H1 (cell line): Measurements from ENCODE around the gene SMIM38. TPM values are rescaled to one million over a fixed set of nuclear protein-coding genes. Genes with fewer than 3 reads are reported as not detected.

ENCODE experiments used
- CTCF ChIA-PET: fragments of 300-600 bp; sonication (Branson Sonifier 250); formaldehyde crosslinking; loops from one replicate; lab custom pipeline; 2021; ENCODE audit not compliant: partially characterized antibody; lab: Charles Lee
- POLR2A ChIA-PET: fragments of 300-600 bp; sonication (Branson Sonifier 250); formaldehyde crosslinking; loops from one replicate; lab custom pipeline; 2021; ENCODE audit warnings: inconsistent platforms; ENCODE audit not compliant: partially characterized antibody; lab: Charles Lee
- DNase-seq, 2 experiments: peaks; one replicate each; pipeline versions ENCODE4 v3.0.0 to v3.0.0-alpha.2; 2010 to 2022; ENCODE audit warnings: low spot score in 2 of 2, low read depth in 1 of 2, mixed read lengths in 1 of 2
- FAIRE-seq: peaks from 2 replicates; lab custom pipeline; 2011; peaks lifted over from hg19 to GRCh38; lab: Jason Lieb, UNC
- H2AFZ ChIP-seq: 2 replicates; pipeline ENCODE4 v1.8.1; 2012; ENCODE audit warnings: low read length, inconsistent platforms
- H2AK5ac ChIP-seq: 2 replicates; pipeline ENCODE4 v1.6.1; 2013; ENCODE audit warnings: low read depth, low read length
- H2BK120ac ChIP-seq: replicated peaks from 2 replicates; pipeline ENCODE3; 2013; ENCODE audit warnings: low read depth, low read length, inconsistent platforms
- H2BK12ac ChIP-seq: 2 replicates; pipeline ENCODE4 v1.6.1; 2013; ENCODE audit warnings: low read depth, low read length
- H2BK15ac ChIP-seq: 2 replicates; pipeline ENCODE4 v1.6.1; 2013; ENCODE audit warnings: low read length
- H2BK20ac ChIP-seq: 2 replicates; pipeline ENCODE4 v1.6.1; 2013; ENCODE audit warnings: low read length
- H2BK5ac ChIP-seq: 2 replicates; pipeline ENCODE4 v1.6.1; 2013; ENCODE audit warnings: low read depth, low read length
- H3K14ac ChIP-seq: 2 replicates; pipeline ENCODE4 v1.6.1; 2013; ENCODE audit warnings: inconsistent platforms; ENCODE audit not compliant: insufficient read length
- H3K18ac ChIP-seq: 2 replicates; pipeline ENCODE4 v1.6.1; 2013; ENCODE audit warnings: low read length; ENCODE audit errors: extremely low read depth
- H3K23ac ChIP-seq: 2 replicates; pipeline ENCODE4 v1.6.1; 2013; ENCODE audit warnings: inconsistent platforms; ENCODE audit not compliant: insufficient read length
- H3K23me2 ChIP-seq: 2 replicates; pipeline ENCODE4 v1.6.1; 2013; ENCODE audit warnings: low read depth, low read length
- H3K27ac ChIP-seq: 2 replicates; pipeline ENCODE4 v1.6.1; 2011; ENCODE audit warnings: low read depth, low read length, inconsistent platforms
- H3K27me3 ChIP-seq, 4 experiments: replicated peaks in 1 of 4; 1 replicate in 1 of 4; 2 replicates in 3 of 4; pipeline versions ENCODE4 v1.6.1 to v1.8.1; 2011 to 2013; ENCODE audit warnings: low read length in 3 of 4, mild to moderate bottlenecking in 3 of 4, inconsistent platforms in 2 of 4, mixed read lengths in 2 of 4, moderate library complexity in 1 of 4; ENCODE audit not compliant: control insufficient read depth in 3 of 4, insufficient read depth in 3 of 4; ENCODE audit errors: extremely low read depth in 1 of 4
- H3K36me3 ChIP-seq, 4 experiments: 2 replicates each; pipeline versions ENCODE4 v1.6.1 to v1.8.1; 2011 to 2013; ENCODE audit warnings: mild to moderate bottlenecking in 4 of 4, low read length in 3 of 4, moderate library complexity in 2 of 4, control low read depth in 1 of 4, inconsistent platforms in 1 of 4; ENCODE audit not compliant: insufficient read depth in 4 of 4, control insufficient read depth in 2 of 4
- H3K4ac ChIP-seq: replicated peaks from 2 replicates; pipeline ENCODE3; 2013; ENCODE audit warnings: low read length, low read depth, mixed read lengths, inconsistent platforms; ENCODE audit not compliant: insufficient read length
- H3K4me1 ChIP-seq, 4 experiments: replicated peaks in 1 of 4; 1 replicate in 1 of 4; 2 replicates in 3 of 4; pipeline versions ENCODE4 v1.6.1 to v1.8.1; 2011 to 2013; ENCODE audit warnings: low read length in 3 of 4, inconsistent platforms in 2 of 4, mixed read lengths in 1 of 4; ENCODE audit not compliant: insufficient read depth in 4 of 4, control insufficient read depth in 3 of 4
- H3K4me2 ChIP-seq, 2 experiments: 2 replicates each; pipeline versions ENCODE4 v1.6.1 to v1.8.1; 2011 to 2013; ENCODE audit warnings: low read depth in 2 of 2, low read length in 2 of 2, control low read depth in 1 of 2, inconsistent platforms in 1 of 2, mild to moderate bottlenecking in 1 of 2; ENCODE audit not compliant: insufficient read depth in 1 of 2
- H3K4me3 ChIP-seq, 4 experiments: fragments of 200-600, 300-600 bp in 1 of 4; sonication (generic), shearing (Covaris generic), sonication (Bioruptor Twin) in 1 of 4; 2 replicates each; pipeline versions ENCODE4 v1.5.1 to v1.8.1; 2011 to 2016; ENCODE audit warnings: low read length in 4 of 4, low read depth in 3 of 4, control low read depth in 2 of 4, inconsistent platforms in 2 of 4, mild to moderate bottlenecking in 2 of 4, mixed read lengths in 1 of 4, moderate library complexity in 1 of 4; ENCODE audit not compliant: insufficient read depth in 2 of 4; ENCODE audit errors: extremely low read depth in 1 of 4
- H3K56ac ChIP-seq: replicated peaks from 2 replicates; pipeline ENCODE3; 2013; ENCODE audit warnings: low read depth, mild to moderate bottlenecking, mixed read lengths, low read length, inconsistent platforms; ENCODE audit not compliant: insufficient read length
- H3K79me1 ChIP-seq: 2 replicates; pipeline ENCODE4 v1.6.1; 2013; ENCODE audit warnings: low read depth, low read length, control low read depth
- H3K79me2 ChIP-seq, 2 experiments: 2 replicates each; pipeline versions ENCODE4 v1.6.1 to v1.8.1; 2012 to 2013; ENCODE audit warnings: low read length in 2 of 2, mild to moderate bottlenecking in 2 of 2, inconsistent platforms in 1 of 2; ENCODE audit not compliant: insufficient read depth in 2 of 2, control insufficient read depth in 1 of 2
- H3K9ac ChIP-seq, 4 experiments: replicated peaks in 1 of 4; 1 replicate in 1 of 4; 2 replicates in 3 of 4; pipeline versions ENCODE4 v1.6.1 to v1.8.1; 2011 to 2013; ENCODE audit warnings: low read depth in 3 of 4, low read length in 3 of 4, control low read depth in 2 of 4, mild to moderate bottlenecking in 2 of 4, moderate library complexity in 2 of 4, inconsistent platforms in 1 of 4; ENCODE audit errors: extremely low read depth in 1 of 4
- H3K9me3 ChIP-seq, 2 experiments: 2 replicates each; pipeline versions ENCODE4 v1.6.1 to v1.8.1; 2012 to 2013; ENCODE audit warnings: mild to moderate bottlenecking in 2 of 2, moderate library complexity in 2 of 2, control low read depth in 1 of 2, inconsistent platforms in 1 of 2, low read depth in 1 of 2, low read length in 1 of 2, mixed read lengths in 1 of 2; ENCODE audit not compliant: insufficient read depth in 2 of 2
- H4K20me1 ChIP-seq, 2 experiments: replicated peaks in 1 of 2; 2 replicates each; pipeline versions ENCODE3 to v1.8.1; 2011 to 2013; ENCODE audit warnings: inconsistent platforms in 2 of 2, low read length in 2 of 2, mild to moderate bottlenecking in 1 of 2; ENCODE audit not compliant: insufficient read depth in 2 of 2, control insufficient read depth in 1 of 2
- H4K5ac ChIP-seq: 2 replicates; pipeline ENCODE4 v1.6.1; 2013; ENCODE audit warnings: low read length, low read depth, mixed read lengths, inconsistent platforms; ENCODE audit not compliant: insufficient read length
- H4K8ac ChIP-seq: 2 replicates; pipeline ENCODE4 v1.8.0; 2013; ENCODE audit warnings: mild to moderate bottlenecking, moderate library complexity, low read length, inconsistent platforms; ENCODE audit not compliant: insufficient read depth; ENCODE audit errors: extremely low read depth
- H4K91ac ChIP-seq: replicated peaks from 2 replicates; pipeline ENCODE3; 2013; ENCODE audit warnings: low read length, mixed read lengths, inconsistent platforms; ENCODE audit not compliant: insufficient read length
- ASH2L ChIP-seq: fragments of 200-600, 300-600 bp; sonication (generic); IDR thresholded peaks from one replicate; pipeline ENCODE4 v1.7.1; 2017; ENCODE audit warnings: low read length
- BACH1 ChIP-seq: IDR thresholded peaks from 2 replicates; pipeline ENCODE4 v1.6.1; 2012; ENCODE audit warnings: low read length, improper control_type of control experiment
- CBX5 ChIP-seq: fragments of 300-800, 300-1000 bp; sonication (generic); IDR thresholded peaks from 2 replicates; pipeline ENCODE4 v1.7.1; 2016; ENCODE audit warnings: antibody characterized with exemption, low read length, low read depth
- CEBPB ChIP-seq: IDR thresholded peaks from 2 replicates; pipeline ENCODE4 v1.6.1; 2012; ENCODE audit warnings: low read depth, low read length
- CHD1 ChIP-seq: IDR thresholded peaks from 2 replicates; pipeline ENCODE4 v1.6.1; 2012; ENCODE audit warnings: low read depth, low read length, improper control_type of control experiment
- GABPA ChIP-seq: IDR thresholded peaks from 2 replicates; pipeline ENCODE4 v1.6.1; 2011; ENCODE audit warnings: mild to moderate bottlenecking, low read length, moderate library complexity, borderline replicate concordance; ENCODE audit not compliant: insufficient read depth
- HDAC6 ChIP-seq: IDR thresholded peaks from one replicate; pipeline ENCODE4 v1.7.1; 2012; ENCODE audit warnings: low read depth, mild to moderate bottlenecking, inconsistent platforms, low read length, moderate library complexity
- NANOG ChIP-seq: IDR thresholded peaks from 2 replicates; pipeline ENCODE4 v1.6.1; 2011; ENCODE audit warnings: low read length, low read depth, mild to moderate bottlenecking, inconsistent platforms; ENCODE audit not compliant: insufficient read depth, poor library complexity, severe bottlenecking
- RBBP5 ChIP-seq: IDR thresholded peaks from 2 replicates; pipeline ENCODE4 v1.7.1; 2012; ENCODE audit warnings: low read depth, mild to moderate bottlenecking, inconsistent platforms, low read length, moderate library complexity, borderline replicate concordance
- SP2 ChIP-seq: IDR thresholded peaks from 2 replicates; pipeline ENCODE4 v1.6.1; 2012; ENCODE audit warnings: mild to moderate bottlenecking, low read length, inconsistent platforms
- SP4 ChIP-seq: IDR thresholded peaks from 2 replicates; pipeline ENCODE4 v1.6.1; 2012; ENCODE audit warnings: low read length, inconsistent platforms
- WGBS, 2 experiments: shearing (Covaris generic) in 1 of 2; methylation state at CpG; one replicate each; pipeline versions ENCODE4 v1.1.6 to v1.1.7; 2013 to 2015; ENCODE audit warnings: low lambda C conversion rate in 2 of 2, mixed read lengths in 2 of 2, inconsistent platforms in 1 of 2, low coverage in 1 of 2, missing lambda C conversion rate in 1 of 2; ENCODE audit not compliant: insufficient replicate concordance in 2 of 2, insufficient coverage in 1 of 2, insufficient read length in 1 of 2; ENCODE audit errors: extremely low coverage in 1 of 2, missing lambda C conversion rate in 1 of 2; 5-methylcytosine and 5-hydroxymethylcytosine counted together
- polyA plus RNA-seq, 7 experiments: library from polyadenylated mRNA; depleted of rRNA in 3 of 7; stranded (reverse) in 5 of 7; unstranded in 2 of 7; fragments of >200 nt in 5 of 7; fragments of 200-250 nt in 2 of 7; gene quantifications; 1 replicate in 5 of 7; 2 replicates in 1 of 7; 4 replicates in 1 of 7; pipeline versions ENCODE4 v1.2.1 to v1.2.3, GENCODE V29; 2011 to 2013; ENCODE audit warnings: missing spikeins in 2 of 7, mixed read lengths in 2 of 7
- total RNA-seq: library from RNA; stranded (reverse); fragmentation: NEBNext Ultra II Directional; extraction: Animal tissue kit (Norgen Biotek cat#: 25700); gene quantifications from 2 replicates; pipeline ENCODE4 v1.2.1, GENCODE V29; 2021
- TF ChIP-seq, protein P1 (sequence below): IDR thresholded peaks from 2 replicates; pipeline ENCODE4 v1.6.1; 2012; ENCODE audit warnings: low read length, inconsistent platforms

The SMIM38 gene
- total and polyA plus RNA-seq, 2 of the 8 experiments (the other 6 are each of a cell fraction or from before 2014, with no cell fraction given): 0.17 to 0.20 TPM

DNA sequence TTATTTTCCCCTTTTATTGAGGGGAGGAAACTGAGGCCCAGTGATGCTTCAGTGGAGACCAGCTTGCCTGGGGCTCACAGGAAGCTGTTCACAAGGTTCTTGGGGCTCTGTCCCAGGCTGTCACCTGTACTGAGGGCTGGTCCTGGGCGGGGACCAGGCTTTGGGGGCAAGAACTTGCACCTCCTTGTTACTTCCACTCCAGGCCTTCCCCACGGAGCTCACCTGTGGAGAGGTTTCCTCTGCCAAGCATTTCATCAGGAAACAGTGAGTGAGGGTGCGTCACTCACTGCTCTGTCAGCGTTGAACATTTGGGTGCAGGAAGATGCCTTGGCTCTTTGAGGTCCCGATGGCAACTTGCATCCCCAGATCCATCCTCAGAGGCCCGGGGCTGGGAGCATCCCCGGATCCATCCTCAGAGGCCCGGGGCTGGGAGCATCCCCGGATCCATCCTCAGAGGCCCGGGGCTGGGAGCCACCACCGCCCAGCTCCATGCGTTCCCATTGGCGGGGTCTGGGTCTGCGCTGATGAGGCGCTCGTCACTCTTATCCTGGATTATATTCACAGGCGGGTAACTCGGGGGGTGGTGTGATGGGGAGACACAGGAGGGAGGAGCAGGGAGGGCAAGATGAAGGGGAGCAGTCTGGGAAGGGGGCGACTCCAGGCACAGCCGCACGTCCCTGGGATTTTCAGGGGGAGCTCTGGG is 1.4 kb upstream of the SMIM38 start:
- FAIRE-seq (no peak), DNase-seq (no peak)
- Histone ChIP-seq H3K23ac (no peak overlapping the region), H3K23me2 (no peaks in the 10 kb centered on the region), H3K4me2 (no peak overlapping the region), H2BK120ac (no peak overlapping the region), H3K27ac (no peak overlapping the region), H2AK5ac (no peak overlapping the region), H4K91ac (no peak overlapping the region), H3K9me3 (peaks cover 0 to 3% of the 10 kb centered on the region in 2 experiments; a peak in 1 of 4 replicates), H4K20me1 (no peaks in the 10 kb centered on the region), H3K14ac (no peak overlapping the region), H3K9ac (no peak overlapping the region), H3K36me3 (no peaks in the 10 kb centered on the region), H3K27me3 (no peaks in the 10 kb centered on the region), H3K79me1 (no peaks in the 10 kb centered on the region), H2BK12ac (no peak overlapping the region), H2BK5ac (no peak overlapping the region), H3K4me3 (no peak overlapping the region), H3K4me1 (peaks cover 0 to 10% (median 5%) of the 10 kb centered on the region in 4 experiments), H3K18ac (no peak overlapping the region), H3K56ac (no peak overlapping the region), H2BK15ac (no peak overlapping the region), H4K5ac (no peak overlapping the region), H2AFZ (no peak overlapping the region), H3K79me2 (no peaks in the 10 kb centered on the region), H2BK20ac (no peak overlapping the region), H3K4ac (no peak overlapping the region), H4K8ac (no peak overlapping the region)
- CTCF ChIA-PET: interaction anchor here (0.9 to 4.4 kb wide), 2 partner anchors 8 to 23 kb away, joined by 3 to 25 read pairs; no protein-coding TSS in a partner anchor
- POLR2A ChIA-PET: no interaction called here
- 86% methylated on average over 12 of the region's 21 CpGs; no CpG with 5 or more reads in 1 of the 2 experiments for WGBS, 2 experiments
- TF ChIP-seq, protein P1, sequence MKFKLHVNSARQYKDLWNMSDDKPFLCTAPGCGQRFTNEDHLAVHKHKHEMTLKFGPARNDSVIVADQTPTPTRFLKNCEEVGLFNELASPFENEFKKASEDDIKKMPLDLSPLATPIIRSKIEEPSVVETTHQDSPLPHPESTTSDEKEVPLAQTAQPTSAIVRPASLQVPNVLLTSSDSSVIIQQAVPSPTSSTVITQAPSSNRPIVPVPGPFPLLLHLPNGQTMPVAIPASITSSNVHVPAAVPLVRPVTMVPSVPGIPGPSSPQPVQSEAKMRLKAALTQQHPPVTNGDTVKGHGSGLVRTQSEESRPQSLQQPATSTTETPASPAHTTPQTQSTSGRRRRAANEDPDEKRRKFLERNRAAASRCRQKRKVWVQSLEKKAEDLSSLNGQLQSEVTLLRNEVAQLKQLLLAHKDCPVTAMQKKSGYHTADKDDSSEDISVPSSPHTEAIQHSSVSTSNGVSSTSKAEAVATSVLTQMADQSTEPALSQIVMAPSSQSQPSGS: no peak
- no peak for TF ChIP-seq GABPA
- no peak for TF ChIP-seq HDAC6
- no peak for TF ChIP-seq NANOG
- TF ChIP-seq RBBP5: no peak
- no peak for TF ChIP-seq SP2
- TF ChIP-seq SP4: no peak
- no peak for TF ChIP-seq CEBPB
- TF ChIP-seq BACH1: no peak
- no peak for TF ChIP-seq CBX5
- TF ChIP-seq ASH2L: no peak
- no peak for TF ChIP-seq CHD1
